ENCODE data around the gene GJA4. TPM values are rescaled to one million over a fixed set of nuclear protein-coding genes. Genes with fewer than 3 reads are reported as not detected.

GJA4 gene
- total RNA-seq, 1 experiment from 2014 or later = not detected

GRCh38 chr1:34781844-34782391, 10.9 kb upstream of the GJA4 start:
- Histone ChIP-seq H3K79me2 (ENCODE audit: low read length) (no peaks in the 10 kb centered on the region), H3K27ac (ENCODE audit: low read length) (no peak overlapping the region), H3K9me2 (replicated peaks; ENCODE audit: insufficient read depth, low read length) (no peaks in the 10 kb centered on the region), H3K9me3 (ENCODE audit: low read length) (no peaks in the 10 kb centered on the region), H4K20me1 (ENCODE audit: insufficient read depth, low read depth, low read length) (no peaks in the 10 kb centered on the region), H3K27me3 (ENCODE audit: low read length) (no peaks in the 10 kb centered on the region), H3K9ac (ENCODE audit: low read length) (no peak overlapping the region), H3K36me3 (ENCODE audit: insufficient read depth, low read length) (no peaks in the 10 kb centered on the region), H3K4me2 (ENCODE audit: low read depth, low read length, poor library complexity, severe bottlenecking) (no peak overlapping the region), H3K4me1 (ENCODE audit: low read length) (no peaks in the 10 kb centered on the region), H2AFZ (ENCODE audit: low read length) (no peak overlapping the region), H3K4me3 (ENCODE audit: low read length) (no peak overlapping the region)
- DNase-seq = no peak

- Histone ChIP-seq H3K9ac (ENCODE audit: low read length) (no peak overlapping the region), H3K4me2 (ENCODE audit: low read depth, low read length, poor library complexity, severe bottlenecking) (no peak overlapping the region), H3K9me2 (replicated peaks; ENCODE audit: insufficient read depth, low read length) (no peaks in the 10 kb centered on the region), H2AFZ (ENCODE audit: low read length) (no peak overlapping the region), H3K27ac (ENCODE audit: low read length) (no peak overlapping the region), H4K20me1 (ENCODE audit: insufficient read depth, low read depth, low read length) (no peaks in the 10 kb centered on the region), H3K4me1 (ENCODE audit: low read length) (no peaks in the 10 kb centered on the region), H3K4me3 (ENCODE audit: low read length) (no peak overlapping the region), H3K9me3 (ENCODE audit: low read length) (no peaks in the 10 kb centered on the region), H3K79me2 (ENCODE audit: low read length) (no peaks in the 10 kb centered on the region), H3K27me3 (ENCODE audit: low read length) (no peaks in the 10 kb centered on the region), H3K36me3 (ENCODE audit: insufficient read depth, low read length) (no peaks in the 10 kb centered on the region)
- DNase-seq = no peak
Measured at GRCh38 chr1:34784751-34785221, 8.0 kb upstream of the GJA4 start.

- Histone ChIP-seq H3K4me2 (ENCODE audit: low read depth, low read length, poor library complexity, severe bottlenecking) (no peak overlapping the region), H3K9me3 (ENCODE audit: low read length) (no peaks in the 10 kb centered on the region), H4K20me1 (ENCODE audit: insufficient read depth, low read depth, low read length) (no peaks in the 10 kb centered on the region), H3K9ac (ENCODE audit: low read length) (no peak overlapping the region), H3K36me3 (ENCODE audit: insufficient read depth, low read length) (no peaks in the 10 kb centered on the region), H3K9me2 (replicated peaks; ENCODE audit: insufficient read depth, low read length) (no peaks in the 10 kb centered on the region), H3K79me2 (ENCODE audit: low read length) (no peaks in the 10 kb centered on the region), H3K27me3 (ENCODE audit: low read length) (no peaks in the 10 kb centered on the region), H2AFZ (ENCODE audit: low read length) (no peak overlapping the region), H3K4me1 (ENCODE audit: low read length) (no peaks in the 10 kb centered on the region), H3K27ac (ENCODE audit: low read length) (no peak overlapping the region), H3K4me3 (ENCODE audit: low read length) (no peak overlapping the region)
- DNase-seq = no peak
Measured at GRCh38 chr1:34785231-34785874, 7.4 kb upstream of the GJA4 start.

- H4K20me1 ChIP-seq (ENCODE audit: insufficient read depth, low read depth, low read length) = no peaks in the 10 kb centered on the region
Measured at GRCh38 chr1:34785875-34786470, 6.8 kb upstream of the GJA4 start.

GRCh38 chr1:34786521-34787325, 6.1 kb upstream of the GJA4 start:
- Histone ChIP-seq H3K27me3 (ENCODE audit: low read length) (no peaks in the 10 kb centered on the region), H3K27ac (ENCODE audit: low read length) (no peak overlapping the region), H3K79me2 (ENCODE audit: low read length) (no peaks in the 10 kb centered on the region), H3K4me1 (ENCODE audit: low read length) (peaks cover 2% of the 10 kb centered on the region), H4K20me1 (ENCODE audit: insufficient read depth, low read depth, low read length) (no peaks in the 10 kb centered on the region), H3K36me3 (ENCODE audit: insufficient read depth, low read length) (no peaks in the 10 kb centered on the region), H3K9me2 (replicated peaks; ENCODE audit: insufficient read depth, low read length) (no peaks in the 10 kb centered on the region), H2AFZ (ENCODE audit: low read length) (no peak overlapping the region), H3K9me3 (ENCODE audit: low read length) (no peaks in the 10 kb centered on the region), H3K4me2 (ENCODE audit: low read depth, low read length, poor library complexity, severe bottlenecking) (no peak overlapping the region), H3K9ac (ENCODE audit: low read length) (no peak overlapping the region), H3K4me3 (ENCODE audit: low read length) (no peak overlapping the region)
- peak; percentile 91 for DNase-seq

More at GRCh38 chr1:34785875-34786470, 6.8 kb upstream of the GJA4 start:
- Histone ChIP-seq H3K79me2 (ENCODE audit: low read length) (no peaks in the 10 kb centered on the region), H3K9me2 (replicated peaks; ENCODE audit: insufficient read depth, low read length) (no peaks in the 10 kb centered on the region), H3K4me1 (ENCODE audit: low read length) (no peaks in the 10 kb centered on the region), H3K4me3 (ENCODE audit: low read length) (no peak overlapping the region), H3K9ac (ENCODE audit: low read length) (no peak overlapping the region), H3K4me2 (ENCODE audit: low read depth, low read length, poor library complexity, severe bottlenecking) (no peak overlapping the region), H3K27ac (ENCODE audit: low read length) (no peak overlapping the region), H3K27me3 (ENCODE audit: low read length) (no peaks in the 10 kb centered on the region), H3K9me3 (ENCODE audit: low read length) (no peaks in the 10 kb centered on the region), H3K36me3 (ENCODE audit: insufficient read depth, low read length) (no peaks in the 10 kb centered on the region), H2AFZ (ENCODE audit: low read length) (no peak overlapping the region)
- DNase-seq = no peak

GRCh38 chr1:34787461-34788420, 5.1 kb upstream of the GJA4 start:
- Histone ChIP-seq H3K36me3 (ENCODE audit: insufficient read depth, low read length) (no peaks in the 10 kb centered on the region), H4K20me1 (ENCODE audit: insufficient read depth, low read depth, low read length) (no peaks in the 10 kb centered on the region), H3K79me2 (ENCODE audit: low read length) (no peaks in the 10 kb centered on the region), H3K27ac (ENCODE audit: low read length) (no peak overlapping the region), H3K27me3 (ENCODE audit: low read length) (no peaks in the 10 kb centered on the region), H3K9ac (ENCODE audit: low read length) (no peak overlapping the region), H3K9me3 (ENCODE audit: low read length) (no peaks in the 10 kb centered on the region), H3K9me2 (replicated peaks; ENCODE audit: insufficient read depth, low read length) (no peaks in the 10 kb centered on the region), H3K4me3 (ENCODE audit: low read length) (no peak overlapping the region), H3K4me1 (ENCODE audit: low read length) (peaks cover 10% of the 10 kb centered on the region), H3K4me2 (ENCODE audit: low read depth, low read length, poor library complexity, severe bottlenecking) (no peak overlapping the region), H2AFZ (ENCODE audit: low read length) (no peak overlapping the region)
- DNase-seq = peak; percentile 80

GRCh38 chr1:34790985-34791384, 1.8 kb upstream of the GJA4 start:
- Histone ChIP-seq H3K9me3 (ENCODE audit: low read length) (no peaks in the 10 kb centered on the region), H3K27me3 (ENCODE audit: low read length) (no peaks in the 10 kb centered on the region), H3K27ac (ENCODE audit: low read length) (no peak overlapping the region), H3K36me3 (ENCODE audit: insufficient read depth, low read length) (no peaks in the 10 kb centered on the region), H3K4me3 (ENCODE audit: low read length) (no peak overlapping the region), H4K20me1 (ENCODE audit: insufficient read depth, low read depth, low read length) (0 out of 2 replicates have a peak, but pooled peaks cover 5% of the 10 kb centered on the region), H3K4me1 (ENCODE audit: low read length) (peaks cover 11% of the 10 kb centered on the region), H3K9ac (ENCODE audit: low read length) (no peak overlapping the region), H3K9me2 (replicated peaks; ENCODE audit: insufficient read depth, low read length) (no peaks in the 10 kb centered on the region), H2AFZ (ENCODE audit: low read length) (no peak overlapping the region), H3K79me2 (ENCODE audit: low read length) (no peaks in the 10 kb centered on the region), H3K4me2 (ENCODE audit: low read depth, low read length, poor library complexity, severe bottlenecking) (no peak overlapping the region)
- DNase-seq = no peak
